ENCODE measurements around the gene RNF151.
"Not testable (repeated sequence)": the region's sequence is repeated elsewhere in the genome, so short reads cannot be mapped to it uniquely, and the experiment has no call there.

Gene RNF151

DNA sequence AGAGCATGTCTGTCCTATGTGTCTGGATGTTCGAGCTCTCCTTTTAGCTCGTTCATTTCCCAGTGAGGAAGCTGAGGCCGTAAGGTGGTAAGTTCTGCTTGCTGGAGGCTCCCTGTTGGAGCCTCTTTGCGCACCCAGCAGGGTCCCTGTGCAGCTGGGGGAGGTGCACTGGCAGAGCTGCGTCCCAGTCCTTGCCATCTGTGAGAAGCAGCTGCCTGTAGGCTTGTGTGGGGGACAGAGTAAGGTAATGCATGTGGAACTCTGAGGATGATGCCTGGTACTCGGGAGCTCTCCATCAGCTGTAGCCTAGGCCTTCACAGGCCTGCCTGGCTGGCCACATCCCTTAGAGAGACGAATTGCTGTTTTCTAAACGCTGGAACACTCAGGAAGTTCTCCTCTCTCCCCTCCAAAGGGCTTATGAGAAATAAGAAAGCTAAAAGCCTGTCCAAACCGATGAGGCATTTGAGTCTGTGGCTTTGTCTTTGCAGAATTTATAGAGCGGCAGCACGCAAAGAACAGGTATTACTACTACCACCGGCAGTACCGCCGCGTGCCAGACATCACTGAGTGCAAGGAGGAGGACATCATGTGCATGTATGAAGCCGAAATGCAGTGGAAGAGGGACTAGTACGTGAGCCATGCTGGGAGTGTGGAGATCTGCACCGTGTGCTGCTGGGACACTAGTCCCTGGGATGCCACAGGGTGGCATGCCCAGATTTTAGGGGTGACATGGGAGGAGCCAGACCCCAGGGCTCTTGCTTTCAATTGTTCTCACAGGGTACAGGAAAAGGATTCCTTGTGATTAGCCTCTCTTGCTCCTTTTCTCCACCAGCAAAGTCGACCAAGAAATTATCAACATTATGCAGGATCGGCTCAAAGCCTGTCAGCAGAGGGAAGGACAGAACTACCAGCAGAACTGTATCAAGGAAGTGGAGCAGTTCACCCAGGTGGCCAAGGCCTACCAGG lies 5.7 kb upstream of the RNF151 start:
- DNase-seq: no peak

DNA sequence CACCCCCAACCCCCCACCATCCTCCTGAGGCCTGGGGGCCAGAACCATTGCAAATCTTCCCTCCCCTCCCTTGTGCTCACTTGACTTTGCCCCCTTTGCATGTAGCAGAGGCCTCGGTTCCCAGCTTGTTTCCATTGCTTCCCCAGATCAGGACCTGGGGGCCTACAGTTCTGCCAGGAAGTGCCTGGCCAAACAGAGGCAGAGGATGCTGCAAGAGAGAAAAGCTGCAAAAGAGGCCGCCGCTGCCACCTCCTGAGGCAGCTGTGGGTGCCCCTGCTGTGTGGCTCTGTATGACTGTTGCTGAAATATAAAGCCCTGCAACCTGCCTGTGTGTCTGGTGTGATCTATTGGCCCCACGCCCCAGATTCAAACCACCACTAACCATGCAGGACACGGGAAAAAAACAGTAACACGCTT lies 5.0 kb upstream of the RNF151 start:
- no peak for DNase-seq

DNA sequence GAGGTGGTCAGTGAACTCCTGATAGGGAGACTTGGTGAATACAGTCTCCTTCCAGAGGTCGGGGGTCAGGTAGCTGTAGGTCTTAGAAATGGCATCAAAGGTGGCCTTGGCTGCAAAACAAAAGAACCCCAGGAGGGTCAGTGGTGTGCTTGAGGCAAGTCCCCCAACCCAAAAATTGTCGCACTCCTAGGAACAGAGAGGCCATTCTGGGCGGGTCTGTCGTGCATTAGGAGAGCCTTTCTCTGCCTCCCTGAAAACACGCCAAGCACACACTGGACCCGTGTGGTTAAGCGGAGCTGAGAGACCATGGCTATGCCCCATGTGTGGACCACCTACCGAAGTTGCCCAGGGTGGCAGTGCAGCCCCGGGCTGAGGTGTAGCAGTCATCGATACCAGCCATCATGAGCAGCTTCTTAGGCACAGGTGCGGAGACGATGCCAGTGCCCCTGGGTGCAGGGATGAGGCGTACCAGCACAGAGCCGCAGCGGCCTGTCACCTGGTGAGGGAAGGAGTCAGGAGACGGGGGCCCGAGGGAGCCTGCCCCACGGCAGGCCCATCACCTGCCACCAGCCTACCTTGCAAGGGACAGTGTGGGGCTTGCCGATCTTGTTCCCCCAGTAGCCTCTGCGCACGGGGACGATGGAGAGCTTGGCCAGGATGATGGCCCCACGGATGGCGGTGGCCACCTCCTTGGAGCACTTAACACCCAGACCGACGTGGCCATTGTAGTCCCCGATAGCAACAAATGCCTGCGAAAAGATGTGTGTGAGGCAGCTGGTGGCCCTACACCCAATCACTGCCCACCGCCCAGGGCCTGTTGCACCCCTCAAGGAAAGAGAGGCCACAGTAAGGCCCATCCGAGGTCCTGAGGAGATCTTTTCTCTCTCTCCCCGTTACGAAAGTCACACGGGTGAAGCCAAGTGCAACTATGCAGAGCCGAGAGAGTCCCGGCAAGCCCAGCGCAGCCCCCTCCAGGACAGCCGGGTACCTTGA lies 4.2 kb upstream of the RNF151 start:
- DNase-seq: not testable (repeated sequence)

DNA sequence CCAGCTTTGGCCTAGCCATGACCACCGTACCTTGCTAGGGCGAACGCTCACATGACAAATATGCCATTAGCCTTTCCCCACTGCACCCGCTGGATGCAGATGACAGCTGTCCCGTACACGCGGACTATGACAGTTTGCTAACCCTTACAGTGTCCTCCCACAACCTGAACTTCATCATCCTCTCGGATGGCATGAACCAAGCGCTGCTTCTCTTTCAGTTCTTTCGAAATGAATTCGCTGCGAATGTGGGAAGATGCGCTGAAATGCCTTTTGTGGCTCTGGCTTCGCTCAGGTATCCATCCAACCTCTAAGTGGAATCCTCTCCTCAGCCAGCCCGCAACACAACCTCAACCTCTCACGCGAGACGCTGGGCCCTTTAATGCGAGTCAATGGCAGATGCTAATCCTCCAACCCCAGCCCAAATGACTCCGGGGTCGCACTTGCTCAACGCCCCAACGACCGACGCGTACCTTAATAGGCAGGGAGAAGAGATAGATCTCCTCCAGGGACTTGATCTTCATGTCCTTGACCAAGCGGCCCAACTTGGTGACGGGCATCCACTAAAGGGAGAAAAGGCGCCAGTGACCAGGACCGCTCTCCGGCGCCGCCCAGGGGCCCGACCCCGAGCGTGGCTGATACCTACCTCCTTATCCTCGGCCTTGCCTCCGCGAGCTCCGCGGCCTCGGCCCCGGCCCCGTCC lies 2.7 kb upstream of the RNF151 start:
- no peak for DNase-seq

DNA sequence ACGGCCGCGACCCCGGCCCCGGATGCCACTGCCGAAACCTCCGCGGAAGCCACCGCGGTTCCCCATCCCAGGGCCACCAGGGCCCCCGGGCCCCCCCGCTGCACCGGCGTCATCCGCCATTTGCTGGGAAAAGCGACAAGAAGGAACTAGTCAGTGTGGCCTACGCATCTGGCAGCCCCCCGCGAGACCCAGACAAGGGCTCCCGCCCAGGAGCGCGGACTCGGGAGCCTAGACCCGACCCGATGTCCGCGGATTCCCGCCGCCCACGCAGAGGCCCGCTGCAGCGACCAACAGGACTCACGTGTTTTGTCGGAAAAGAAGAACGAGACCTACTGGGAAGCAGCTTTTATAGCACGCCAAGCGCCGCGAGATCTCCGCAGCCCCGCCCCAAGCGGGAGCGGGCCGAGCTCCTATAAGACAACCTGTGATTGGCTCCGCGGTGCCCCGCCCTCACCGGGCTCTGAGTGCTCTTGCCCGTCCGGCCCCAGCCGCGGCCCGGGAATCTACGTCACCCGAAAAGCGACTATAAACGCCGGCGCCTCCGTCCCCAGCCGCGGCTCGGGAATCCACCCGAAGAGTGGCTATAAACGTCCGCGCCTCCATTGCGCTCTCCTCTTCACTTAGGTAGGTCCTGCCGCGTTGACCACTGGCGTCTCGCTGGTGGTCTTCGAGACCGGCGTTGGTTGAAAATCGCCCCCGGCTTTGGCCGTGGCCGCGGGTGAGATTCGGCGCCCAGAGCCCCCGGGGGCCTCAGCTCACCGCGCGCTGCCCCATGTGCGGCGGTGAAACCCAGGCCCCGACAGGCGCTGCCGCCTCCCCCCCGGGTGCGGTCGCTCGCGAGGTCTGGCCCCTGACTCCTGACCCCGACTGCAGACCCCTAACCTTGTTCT lies 1.9 kb upstream of the RNF151 start, which contains the start of gene RPS2:
TSS of gene RPS2 (minus strand) at position 321 of the 890 bp plus-strand sequence. CDS start at position 120, 201 bp downstream.
- DNase-seq: peak; percentile 97

DNA sequence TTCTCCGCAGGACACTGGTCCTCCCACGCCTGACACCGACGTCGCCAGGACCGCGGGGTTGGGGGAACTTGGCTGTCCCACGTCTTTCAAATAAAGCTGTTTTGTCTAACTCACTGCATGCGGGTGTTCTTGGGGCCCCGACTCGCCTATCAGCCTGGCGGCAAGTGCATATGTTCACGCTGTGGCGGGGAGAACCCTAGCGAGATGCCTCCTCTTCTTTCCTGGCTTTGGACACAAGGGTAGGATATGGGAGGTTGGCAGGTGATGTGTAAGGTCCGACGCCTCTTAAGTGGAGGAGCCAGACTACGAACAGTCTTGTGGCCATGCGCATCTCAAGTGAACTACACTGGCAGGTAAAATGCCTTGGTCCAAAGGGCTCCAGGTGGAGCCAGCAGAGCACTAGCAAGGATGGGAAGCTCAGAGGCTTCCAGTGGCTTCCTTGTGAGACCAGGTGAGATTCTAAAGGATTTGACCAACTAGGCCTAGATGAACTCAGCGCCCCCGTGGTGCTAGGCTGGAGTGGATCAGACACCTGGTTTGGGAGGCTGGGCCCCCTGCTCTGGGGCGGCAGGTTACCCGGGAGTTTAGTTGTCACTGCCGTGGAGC lies 1.2 kb upstream of the RNF151 start:
- no peak for DNase-seq

DNA sequence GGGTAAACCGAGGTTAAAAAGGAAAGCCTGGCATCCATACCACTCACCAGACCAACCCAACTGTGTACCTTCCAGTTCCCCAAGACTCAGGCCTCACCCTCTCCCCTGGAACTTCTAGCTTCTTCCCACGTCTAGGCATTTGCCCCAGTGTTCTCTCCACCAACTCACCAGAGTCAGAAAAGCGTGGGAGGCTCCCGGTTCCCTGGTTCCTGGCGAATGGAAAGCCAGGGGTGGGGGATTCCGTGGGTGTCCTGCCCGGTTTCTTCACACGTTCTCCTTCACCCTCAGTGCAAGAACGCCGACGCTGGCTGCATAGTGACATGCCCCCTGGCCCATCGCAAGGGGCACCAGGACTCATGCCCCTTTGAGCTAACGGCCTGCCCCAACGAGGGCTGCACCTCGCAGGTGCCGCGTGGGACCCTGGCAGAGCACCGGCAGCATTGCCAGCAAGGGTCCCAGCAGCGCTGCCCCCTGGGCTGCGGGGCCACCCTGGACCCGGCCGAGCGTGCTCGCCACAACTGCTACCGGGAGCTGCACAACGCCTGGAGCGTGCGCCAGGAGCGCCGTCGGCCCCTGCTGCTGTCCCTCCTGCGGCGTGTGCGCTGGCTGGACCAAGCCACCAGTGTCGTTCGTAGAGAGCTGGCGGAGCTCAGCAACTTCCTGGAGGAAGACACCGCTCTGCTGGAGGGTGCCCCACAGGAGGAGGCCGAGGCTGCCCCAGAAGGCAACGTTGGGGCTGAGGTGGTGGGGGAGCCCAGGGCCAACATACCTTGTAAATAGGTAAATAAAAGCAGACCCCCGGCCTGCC lies 1.7 kb downstream of the RNF151 start:
- no peak for DNase-seq

DNA sequence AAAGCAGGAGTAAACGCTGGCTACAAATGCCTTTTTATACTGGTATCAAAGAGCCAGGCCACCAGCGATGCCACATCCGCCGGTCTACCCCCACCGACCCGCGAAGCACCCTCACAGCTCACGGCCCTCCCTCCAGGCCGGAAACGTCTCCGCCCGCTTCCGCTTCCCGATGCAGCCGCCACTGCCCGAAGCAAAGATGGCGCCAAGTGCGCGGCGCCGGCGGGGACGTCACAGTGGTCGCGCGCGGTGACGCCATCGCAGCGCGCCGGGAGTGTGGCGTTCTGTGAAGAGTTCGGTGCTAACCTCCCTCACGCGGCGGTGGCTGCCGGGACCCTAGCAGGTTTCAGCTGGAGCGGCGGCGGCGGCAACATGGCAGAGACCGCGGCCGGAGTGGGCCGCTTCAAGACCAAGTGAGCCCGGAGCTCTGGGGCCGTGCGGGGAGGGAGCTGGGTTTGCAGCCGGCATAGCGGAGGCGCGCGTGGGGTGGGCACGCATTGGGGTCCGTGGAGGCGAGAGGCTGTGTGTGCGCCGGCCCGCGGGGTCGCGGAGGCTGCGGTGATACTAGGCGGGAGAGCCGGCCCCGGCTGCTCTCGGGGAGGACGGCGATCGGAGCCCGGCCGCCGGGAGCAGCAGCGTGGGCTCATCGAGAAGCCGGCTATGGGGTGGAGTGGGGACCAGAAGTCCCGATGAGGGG lies 5.3 kb downstream of the RNF151 start, which contains the start of gene TBL3:
TSS of gene TBL3 (plus strand) at position 258 of the 694 bp plus-strand sequence. CDS start at position 370, 112 bp downstream.
- DNase-seq: peak; percentile 92

DNA sequence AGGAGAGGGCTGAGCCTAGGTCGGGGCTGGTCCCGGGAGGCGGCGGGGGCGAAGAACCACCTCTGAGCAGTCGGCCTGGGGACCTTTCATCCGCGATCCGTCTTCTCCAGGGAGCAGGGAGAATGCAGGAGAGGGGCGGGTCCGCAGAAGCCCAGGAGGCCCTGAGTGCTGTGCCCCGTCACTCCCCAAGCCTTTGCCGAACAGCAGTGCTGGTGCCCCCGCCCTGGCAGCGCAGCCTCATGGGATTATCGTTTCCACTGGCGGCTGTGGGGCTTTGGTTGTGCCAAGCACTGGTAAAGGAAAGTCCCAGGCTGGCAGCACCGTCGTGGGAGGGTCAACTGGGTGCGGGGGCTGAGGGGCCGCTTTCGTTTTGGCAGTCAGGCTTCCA lies 5.8 kb downstream of the RNF151 start:
- DNase-seq: no peak

DNA sequence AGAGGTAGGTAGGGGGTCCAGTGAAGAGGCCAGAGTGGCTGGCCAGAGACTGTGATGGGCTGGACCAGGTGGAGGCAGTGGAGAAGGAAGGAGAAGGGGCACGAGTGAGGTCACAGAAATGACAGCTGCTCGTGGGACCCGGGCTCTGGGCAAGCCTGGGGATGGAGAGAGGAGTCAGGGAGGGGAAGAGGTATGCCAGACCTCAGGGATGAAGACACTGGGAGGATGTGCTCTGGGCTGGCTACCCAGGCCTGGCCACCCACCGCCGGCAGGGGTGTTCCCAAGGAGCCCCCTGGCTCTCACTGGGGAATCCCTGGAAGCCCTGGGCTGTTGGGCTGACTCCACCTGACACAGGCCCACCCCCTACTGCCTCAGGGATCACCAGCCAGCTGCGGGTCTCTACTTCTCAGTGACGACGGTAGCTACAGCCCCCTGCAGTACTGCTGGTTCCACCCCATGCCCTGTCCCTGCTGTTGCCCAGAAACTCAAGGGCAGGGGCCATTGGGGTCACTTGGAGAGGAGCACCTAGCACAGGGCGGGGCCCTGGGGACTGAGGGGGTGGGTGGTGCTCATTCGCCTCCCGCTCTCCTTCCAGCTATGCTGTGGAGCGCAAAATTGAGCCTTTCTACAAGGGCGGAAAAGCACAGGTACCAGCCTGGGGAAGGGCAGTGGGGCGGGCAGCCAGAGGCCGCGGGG lies 7.0 kb downstream of the RNF151 start:
- no peak for DNase-seq

DNA sequence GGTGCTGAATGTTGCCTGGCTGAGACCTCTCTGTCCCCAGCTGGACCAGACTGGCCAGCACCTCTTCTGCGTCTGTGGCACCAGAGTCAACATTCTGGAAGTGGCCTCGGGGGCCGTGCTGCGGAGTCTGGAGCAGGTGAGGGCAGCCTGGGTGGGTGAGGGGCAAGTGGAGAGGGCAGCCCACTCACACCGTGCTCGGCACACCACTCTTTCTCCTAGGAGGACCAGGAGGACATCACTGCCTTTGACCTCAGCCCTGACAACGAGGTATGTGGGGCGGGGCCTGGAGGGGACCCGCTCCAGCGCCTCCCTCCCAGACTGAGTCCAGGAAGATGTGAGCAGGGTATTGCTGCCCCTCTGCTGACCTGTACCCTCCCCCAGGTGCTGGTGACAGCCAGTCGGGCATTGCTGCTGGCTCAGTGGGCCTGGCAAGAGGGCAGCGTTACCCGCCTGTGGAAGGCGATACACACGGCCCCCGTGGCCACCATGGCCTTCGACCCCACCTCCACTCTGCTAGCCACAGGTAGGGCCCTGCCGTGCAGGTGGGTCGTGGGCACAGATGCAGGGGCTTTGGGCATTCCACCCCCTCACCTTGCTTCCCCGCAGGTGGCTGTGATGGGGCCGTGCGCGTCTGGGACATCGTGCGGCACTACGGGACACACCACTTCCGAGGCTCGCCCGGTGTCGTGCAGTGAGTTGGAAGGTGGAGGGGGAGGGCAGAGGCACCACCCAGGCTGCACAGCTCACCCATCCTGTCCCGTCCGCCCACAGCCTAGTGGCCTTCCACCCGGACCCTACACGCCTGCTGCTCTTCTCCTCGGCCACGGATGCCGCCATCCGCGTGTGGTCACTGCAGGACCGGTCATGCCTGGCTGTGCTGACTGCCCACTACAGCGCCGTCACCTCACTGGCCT lies 7.8 kb downstream of the RNF151 start:
- DNase-seq: no peak

DNA sequence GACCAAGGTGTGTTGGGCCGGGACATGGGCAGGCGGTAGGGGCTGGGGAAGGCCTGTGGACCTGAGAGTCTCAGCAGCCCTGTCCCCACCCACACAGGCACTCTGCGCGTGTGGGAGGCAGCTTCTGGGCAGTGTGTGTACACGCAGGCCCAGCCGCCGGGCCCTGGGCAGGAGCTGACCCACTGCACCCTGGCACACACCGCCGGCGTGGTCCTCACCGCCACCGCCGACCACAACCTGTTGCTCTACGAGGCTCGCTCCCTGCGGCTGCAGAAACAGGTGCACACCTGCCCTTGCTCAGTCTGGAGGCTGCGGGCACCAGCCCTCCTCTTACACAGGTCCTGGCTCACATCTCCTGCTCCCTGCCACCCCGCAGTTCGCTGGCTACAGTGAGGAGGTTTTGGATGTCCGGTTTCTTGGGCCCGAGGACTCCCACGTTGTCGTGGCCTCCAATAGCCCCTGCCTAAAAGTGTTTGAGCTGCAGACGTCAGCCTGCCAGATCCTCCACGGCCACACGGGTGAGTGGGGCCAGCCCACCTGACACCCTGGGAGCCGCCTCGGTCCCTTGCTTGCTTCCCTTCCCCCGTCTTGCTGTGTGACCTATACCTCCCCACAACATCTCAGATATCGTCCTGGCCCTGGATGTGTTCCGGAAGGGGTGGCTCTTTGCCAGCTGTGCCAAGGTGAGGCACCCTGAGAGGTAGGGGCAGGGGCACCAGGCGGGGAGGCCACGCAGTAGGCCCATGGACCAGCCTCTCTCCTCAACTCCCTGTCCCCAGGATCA lies 9.0 kb downstream of the RNF151 start:
- no peak for DNase-seq

DNA sequence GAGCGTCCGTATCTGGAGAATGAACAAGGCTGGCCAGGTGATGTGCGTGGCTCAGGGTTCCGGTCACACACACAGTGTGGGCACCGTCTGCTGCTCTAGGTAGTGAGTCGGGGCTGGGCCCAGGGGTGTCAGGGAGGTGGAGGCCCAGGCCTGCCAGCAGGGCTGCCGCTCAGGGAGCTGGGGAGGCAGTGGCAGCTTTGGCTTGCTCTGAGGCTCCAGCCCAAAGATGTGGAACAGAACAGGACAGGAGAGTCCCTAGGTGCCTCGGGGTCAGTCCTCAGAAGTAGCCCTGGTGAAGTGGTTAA lies 9.5 kb downstream of the RNF151 start:
- no peak for DNase-seq

DNA sequence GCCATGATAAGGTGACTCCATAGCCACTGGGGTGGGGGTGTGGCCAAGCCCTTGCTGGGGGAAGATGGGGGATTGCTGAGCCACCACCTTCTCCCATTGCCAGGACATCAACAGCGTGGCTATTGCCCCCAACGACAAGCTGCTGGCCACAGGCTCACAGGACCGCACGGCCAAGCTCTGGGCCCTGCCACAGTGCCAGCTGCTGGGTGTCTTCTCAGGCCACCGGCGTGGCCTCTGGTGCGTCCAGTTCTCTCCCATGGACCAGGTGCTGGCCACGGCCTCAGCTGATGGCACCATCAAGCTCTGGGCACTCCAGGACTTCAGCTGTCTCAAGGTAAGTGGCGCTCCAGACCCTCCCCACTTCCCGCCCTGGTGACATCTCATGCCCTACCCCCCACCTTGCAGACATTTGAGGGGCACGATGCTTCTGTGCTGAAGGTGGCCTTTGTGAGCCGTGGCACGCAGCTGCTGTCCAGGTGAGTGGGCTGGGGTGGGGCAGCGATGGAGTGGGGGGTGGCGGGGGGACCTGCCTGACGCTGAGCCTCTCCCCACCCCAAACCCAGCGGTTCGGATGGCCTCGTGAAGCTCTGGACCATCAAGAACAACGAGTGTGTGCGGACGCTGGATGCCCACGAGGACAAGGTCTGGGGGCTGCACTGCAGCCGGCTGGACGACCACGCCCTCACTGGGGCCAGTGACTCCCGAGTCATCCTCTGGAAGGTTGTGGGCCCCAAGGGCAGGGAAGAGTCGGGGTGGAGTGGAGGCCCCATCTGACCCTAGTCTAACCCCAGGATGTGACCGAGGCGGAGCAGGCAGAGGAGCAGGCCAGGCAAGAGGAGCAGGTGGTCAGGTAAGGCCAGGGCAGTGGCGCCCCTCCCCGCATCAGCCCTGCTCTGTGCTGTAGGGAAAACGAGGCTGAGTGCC lies 10.6 kb downstream of the RNF151 start:
- no peak for DNase-seq

DNA sequence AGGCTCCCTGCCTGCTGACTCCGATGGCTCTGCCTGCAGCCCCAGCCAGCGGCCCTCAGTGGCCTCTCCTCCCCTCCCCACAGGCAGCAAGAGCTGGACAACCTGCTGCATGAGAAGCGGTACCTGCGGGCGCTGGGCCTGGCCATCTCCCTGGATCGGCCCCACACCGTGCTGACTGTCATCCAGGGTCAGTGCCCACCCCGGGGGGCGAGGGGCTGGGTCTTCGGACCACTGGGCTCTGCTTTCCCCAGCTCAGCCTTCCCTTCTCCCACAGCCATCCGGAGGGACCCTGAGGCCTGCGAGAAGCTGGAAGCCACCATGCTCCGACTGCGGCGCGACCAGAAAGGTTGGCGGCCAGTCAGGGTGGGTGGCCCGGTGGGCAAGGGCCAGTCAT lies 11.2 kb downstream of the RNF151 start:
- DNase-seq: no peak
